KMS-11 (cell line): ENCODE measurements around the gene SLC25A30.

Experiments
- H2AFZ ChIP-seq: fragments of 200-600 bp; sonication (generic); 2 replicates; pipeline ENCODE4 v1.6.1; 2016; ENCODE audit warnings: antibody characterized with exemption, mixed run types, low read depth
- H3K27ac ChIP-seq: fragments of 200-600 bp; sonication (generic); 2 replicates; pipeline ENCODE4 v1.6.1; 2016; ENCODE audit warnings: mild to moderate bottlenecking, mixed run types
- H3K27me3 ChIP-seq: fragments of 200-600 bp; sonication (generic); 2 replicates; pipeline ENCODE4 v1.6.1; 2017; ENCODE audit warnings: mild to moderate bottlenecking, low read depth, mixed run types, moderate library complexity; ENCODE audit not compliant: insufficient read depth
- H3K36me3 ChIP-seq: fragments of 200-600 bp; sonication (generic); 2 replicates; pipeline ENCODE4 v1.6.1; 2017; ENCODE audit warnings: mild to moderate bottlenecking, mixed run types; ENCODE audit not compliant: insufficient read depth
- H3K4me1 ChIP-seq: fragments of 200-600 bp; sonication (generic); 2 replicates; pipeline ENCODE4 v1.6.1; 2016; ENCODE audit warnings: mild to moderate bottlenecking, low read depth, mixed run types; ENCODE audit not compliant: poor library complexity, severe bottlenecking
- H3K4me2 ChIP-seq: fragments of 200-600 bp; sonication (generic); 2 replicates; pipeline ENCODE4 v1.7.0; 2016; ENCODE audit warnings: mild to moderate bottlenecking, mixed run types
- H3K4me3 ChIP-seq: fragments of 200-600 bp; sonication (generic); IDR thresholded peaks from 2 replicates; pipeline ENCODE4 v1.6.1; 2017; ENCODE audit warnings: low read depth, low read length, mixed read lengths; ENCODE audit not compliant: insufficient read depth
- H3K79me2 ChIP-seq: fragments of 200-600 bp; sonication (generic); 2 replicates; pipeline ENCODE4 v1.6.1; 2016; ENCODE audit warnings: low read depth, mixed run types; ENCODE audit not compliant: insufficient read depth
- H3K9ac ChIP-seq: fragments of 200-600 bp; sonication (generic); 2 replicates; pipeline ENCODE4 v1.6.1; 2016; ENCODE audit warnings: mild to moderate bottlenecking, mixed run types
- H4K20me1 ChIP-seq: fragments of 200-600 bp; sonication (generic); 2 replicates; pipeline ENCODE4 v1.6.1; 2016; ENCODE audit warnings: mild to moderate bottlenecking, mixed run types; ENCODE audit not compliant: insufficient read depth
- CTCF ChIP-seq: fragments of 200-600 bp; sonication (generic); conservative IDR thresholded peaks from 2 replicates; pipeline ENCODE4 v1.6.1; 2017; ENCODE audit warnings: low read depth, mild to moderate bottlenecking, antibody characterized with exemption, low read length, moderate library complexity, mixed read lengths

SLC25A30 gene

GRCh38 chr13:45439781-45440462, 21.7 kb upstream of the SLC25A30 start:
- Histone ChIP-seq H4K20me1 (no peaks in the 10 kb centered on the region), H3K36me3 (no peaks in the 10 kb centered on the region), H3K9ac (no peak overlapping the region), H2AFZ (no peak overlapping the region), H3K27ac (no peak overlapping the region), H3K4me1 (peaks cover 21% of the 10 kb centered on the region), H3K27me3 (no peaks in the 10 kb centered on the region), H3K79me2 (no peaks in the 10 kb centered on the region), H3K4me3 (no peak overlapping the region), H3K4me2 (no peak overlapping the region)
- no peak for TF ChIP-seq CTCF

GRCh38 chr13:45439008-45439407, 20.8 kb upstream of the SLC25A30 start:
- H3K27ac ChIP-seq = no peak overlapping the region
- no peak overlapping the region for H3K9ac ChIP-seq
- H3K4me3 ChIP-seq = no peak overlapping the region
- no peak overlapping the region for H2AFZ ChIP-seq
- no peaks in the 10 kb centered on the region for H3K36me3 ChIP-seq
- H3K27me3 ChIP-seq = no peaks in the 10 kb centered on the region
- no peak for TF ChIP-seq CTCF
- no peak overlapping the region for H3K4me2 ChIP-seq
- no peaks in the 10 kb centered on the region for H4K20me1 ChIP-seq
- peaks cover 21% of the 10 kb centered on the region for H3K4me1 ChIP-seq
- H3K79me2 ChIP-seq = no peaks in the 10 kb centered on the region

- no peak overlapping the region for H3K9ac ChIP-seq
- no peaks in the 10 kb centered on the region for H4K20me1 ChIP-seq
- H3K4me2 ChIP-seq = no peak overlapping the region
- no peak overlapping the region for H2AFZ ChIP-seq
- no peaks in the 10 kb centered on the region for H3K27me3 ChIP-seq
- no peak overlapping the region for H3K4me3 ChIP-seq
- no peak overlapping the region for H3K27ac ChIP-seq
- no peaks in the 10 kb centered on the region for H3K79me2 ChIP-seq
- no peaks in the 10 kb centered on the region for H3K36me3 ChIP-seq
- peaks cover 21% of the 10 kb centered on the region for H3K4me1 ChIP-seq
- TF ChIP-seq CTCF = no peak
Observed at GRCh38 chr13:45437947-45438346, 19.8 kb upstream of the SLC25A30 start.

- Histone ChIP-seq H3K4me1 (peaks cover 18% of the 10 kb centered on the region), H2AFZ (no peak overlapping the region), H4K20me1 (no peaks in the 10 kb centered on the region)
Observed at GRCh38 chr13:45436953-45437352, 18.8 kb upstream of the SLC25A30 start.

More at GRCh38 chr13:45436953-45437352, 18.8 kb upstream of the SLC25A30 start:
- TF ChIP-seq CTCF = no peak
- H3K79me2 ChIP-seq = no peaks in the 10 kb centered on the region
- H3K27ac ChIP-seq = no peak overlapping the region
- H3K27me3 ChIP-seq = no peaks in the 10 kb centered on the region
- H3K4me2 ChIP-seq = no peak overlapping the region
- H3K4me3 ChIP-seq = no peak overlapping the region
- H3K36me3 ChIP-seq = no peaks in the 10 kb centered on the region
- H3K9ac ChIP-seq = no peak overlapping the region
